Lower leg skin (tissue), 3 donors: Measurements from ENCODE around the gene FOXP2.

Experiments used
- CTCF ChIP-seq, 3 donors: fragments of 450-650 bp; IDR thresholded peaks; one replicate each; pipeline ENCODE4 v1.5.1; 2016; ENCODE audit warnings: antibody characterized with exemption in 3 of 3, mild to moderate bottlenecking in 3 of 3, moderate library complexity in 2 of 3
- POLR2A ChIP-seq, 2 donors: fragments of 450-650 bp; IDR thresholded peaks; one replicate each; pipeline ENCODE4 v1.6.1; 2016 to 2017; ENCODE audit warnings: antibody characterized with exemption in 2 of 2, mild to moderate bottlenecking in 1 of 2, moderate library complexity in 1 of 2

- TF ChIP-seq CTCF (IDR thresholded peaks at IDR 0.05): no peak
- no peak for TF ChIP-seq POLR2A (IDR thresholded peaks at IDR 0.05)
Observed at GRCh38 chr7:114623146-114623545, 208.5 kb downstream of the FOXP2 start.
